PC-3 (cell line): Measurements from ENCODE around the gene C7orf33.

ENCODE experiments used
- EZH2 ChIP-seq: fragments of 300-600 bp; sonication (generic); IDR thresholded peaks from one replicate; pipeline ENCODE4 v1.6.1; 2017; ENCODE audit warnings: antibody characterized with exemption, mild to moderate bottlenecking, low read length; ENCODE audit not compliant: unreplicated experiment
- EZH2phosphoT487 ChIP-seq: fragments of 300-600 bp; sonication (generic); IDR thresholded peaks from 2 replicates; pipeline ENCODE4 v1.6.1; 2018; ENCODE audit warnings: mild to moderate bottlenecking, antibody characterized with exemption, low read length, borderline replicate concordance
- TF ChIP-seq, protein P1 (sequence below): fragments of 300-600 bp; sonication (generic); conservative IDR thresholded peaks from 2 replicates; pipeline ENCODE4 v1.5.1; 2017; ENCODE audit warnings: antibody characterized with exemption, low read depth, mild to moderate bottlenecking, low read length

GRCh38 chr7:148664324-148664723, 73.8 kb downstream of the C7orf33 start:
- no peak for TF ChIP-seq EZH2
- TF ChIP-seq, protein P1, sequence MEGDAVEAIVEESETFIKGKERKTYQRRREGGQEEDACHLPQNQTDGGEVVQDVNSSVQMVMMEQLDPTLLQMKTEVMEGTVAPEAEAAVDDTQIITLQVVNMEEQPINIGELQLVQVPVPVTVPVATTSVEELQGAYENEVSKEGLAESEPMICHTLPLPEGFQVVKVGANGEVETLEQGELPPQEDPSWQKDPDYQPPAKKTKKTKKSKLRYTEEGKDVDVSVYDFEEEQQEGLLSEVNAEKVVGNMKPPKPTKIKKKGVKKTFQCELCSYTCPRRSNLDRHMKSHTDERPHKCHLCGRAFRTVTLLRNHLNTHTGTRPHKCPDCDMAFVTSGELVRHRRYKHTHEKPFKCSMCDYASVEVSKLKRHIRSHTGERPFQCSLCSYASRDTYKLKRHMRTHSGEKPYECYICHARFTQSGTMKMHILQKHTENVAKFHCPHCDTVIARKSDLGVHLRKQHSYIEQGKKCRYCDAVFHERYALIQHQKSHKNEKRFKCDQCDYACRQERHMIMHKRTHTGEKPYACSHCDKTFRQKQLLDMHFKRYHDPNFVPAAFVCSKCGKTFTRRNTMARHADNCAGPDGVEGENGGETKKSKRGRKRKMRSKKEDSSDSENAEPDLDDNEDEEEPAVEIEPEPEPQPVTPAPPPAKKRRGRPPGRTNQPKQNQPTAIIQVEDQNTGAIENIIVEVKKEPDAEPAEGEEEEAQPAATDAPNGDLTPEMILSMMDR, result no peak
- TF ChIP-seq EZH2phosphoT487, result no peak
